ENCODE results near the gene FAT1.

FAT1 gene

GRCh38 chr4:186554539-186554913 lies 169.1 kb downstream of the FAT1 start:
- DNase-seq = no peak

- no peak for DNase-seq
These were observed 169.9 kb downstream of the FAT1 start for GRCh38 chr4:186553717-186554116.

- no peak for DNase-seq
These were observed 171.8 kb downstream of the FAT1 start for GRCh38 chr4:186551849-186552248.

- no peak for DNase-seq
These were observed 178.2 kb downstream of the FAT1 start for GRCh38 chr4:186545436-186545835.

- no peak for DNase-seq
These were observed 180.4 kb downstream of the FAT1 start for GRCh38 chr4:186543206-186543605.

- no peak for DNase-seq
These were observed 181.9 kb downstream of the FAT1 start for GRCh38 chr4:186541801-186542200.

GRCh38 chr4:186537843-186538521 lies 185.7 kb downstream of the FAT1 start:
- no peak for DNase-seq

Data from fibroblast of skin of right quadriceps (primary cell).